Effector CD4-positive, alpha-beta T cell (primary cell): ENCODE results near the gene CNTF.
A peak's percentile ranks its signal among the peaks of the same experiment; 100 is the strongest.

ENCODE experiments used
- DNase-seq: peaks from one replicate; pipeline ENCODE4 v3.0.0-alpha.2; 2020

CNTF gene

GRCh38 chr11:58647866-58648265 lies 25.4 kb downstream of the CNTF start:
- DNase-seq = no peak

GRCh38 chr11:58649623-58650022 lies 27.2 kb downstream of the CNTF start:
- no peak for DNase-seq

- DNase-seq = no peak
Measured at GRCh38 chr11:58650496-58650895, 28.0 kb downstream of the CNTF start.

- no peak for DNase-seq
Measured at GRCh38 chr11:58652726-58653280, 30.3 kb downstream of the CNTF start.

- peak; percentile 69 for DNase-seq
Measured at GRCh38 chr11:58654079-58654907, 31.8 kb downstream of the CNTF start.

- no peak for DNase-seq
Measured at GRCh38 chr11:58654908-58655296, 32.4 kb downstream of the CNTF start.

GRCh38 chr11:58656348-58656747 lies 33.9 kb downstream of the CNTF start:
- DNase-seq = no peak

GRCh38 chr11:58658623-58659022 lies 36.2 kb downstream of the CNTF start:
- no peak for DNase-seq

- DNase-seq = no peak
Measured at GRCh38 chr11:58659404-58659803, 36.9 kb downstream of the CNTF start.

GRCh38 chr11:58659910-58660570 lies 37.6 kb downstream of the CNTF start:
- DNase-seq = no peak

GRCh38 chr11:58671983-58672633 lies 49.6 kb downstream of the CNTF start:
- DNase-seq = no peak

GRCh38 chr11:58674609-58675008 lies 52.1 kb downstream of the CNTF start:
- no peak for DNase-seq
